Measurements from ENCODE around the gene DKK3.
A peak's percentile ranks its signal among the peaks of the same experiment; 100 is the strongest.

DKK3 gene

DNA sequence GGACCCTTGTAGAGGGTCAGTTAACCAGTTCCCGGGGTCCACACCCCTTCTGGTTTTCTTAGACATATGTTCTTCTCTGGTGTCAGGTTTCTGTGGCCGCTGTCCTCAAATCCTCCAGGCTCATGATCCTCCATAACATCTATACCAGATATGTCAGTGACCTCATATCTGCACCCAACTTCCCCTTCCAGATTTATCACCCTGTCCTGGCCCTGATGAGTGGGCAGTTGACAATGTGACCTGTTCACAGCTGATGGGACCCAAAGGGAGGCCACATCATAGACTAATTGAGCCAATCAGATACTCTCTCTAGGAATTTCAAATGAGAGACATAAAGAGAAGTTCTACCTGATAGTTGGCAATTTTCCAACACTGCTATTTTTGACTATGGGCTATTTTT, 5.1 kb downstream of the DKK3 start:
- no peak for DNase-seq

DNA sequence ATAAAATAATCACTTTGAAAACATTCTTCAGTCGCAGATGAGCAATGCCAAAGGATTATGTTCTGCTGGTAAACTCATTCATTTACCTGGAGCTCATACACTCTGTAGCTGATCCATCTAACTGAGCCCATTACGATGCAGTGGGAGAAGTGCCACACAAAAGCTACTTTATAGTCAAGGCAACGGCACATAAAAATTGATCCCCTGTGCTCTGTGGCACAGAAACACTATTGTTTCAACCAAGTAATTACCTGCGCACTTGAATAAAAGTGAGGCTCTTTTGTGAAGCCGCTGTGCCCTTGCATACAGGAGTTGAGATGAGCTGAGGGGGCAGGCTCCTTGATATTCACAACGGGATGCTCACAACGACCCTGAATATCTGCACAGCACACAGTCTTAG, 7.2 kb downstream of the DKK3 start:
- no peak for DNase-seq

DNA sequence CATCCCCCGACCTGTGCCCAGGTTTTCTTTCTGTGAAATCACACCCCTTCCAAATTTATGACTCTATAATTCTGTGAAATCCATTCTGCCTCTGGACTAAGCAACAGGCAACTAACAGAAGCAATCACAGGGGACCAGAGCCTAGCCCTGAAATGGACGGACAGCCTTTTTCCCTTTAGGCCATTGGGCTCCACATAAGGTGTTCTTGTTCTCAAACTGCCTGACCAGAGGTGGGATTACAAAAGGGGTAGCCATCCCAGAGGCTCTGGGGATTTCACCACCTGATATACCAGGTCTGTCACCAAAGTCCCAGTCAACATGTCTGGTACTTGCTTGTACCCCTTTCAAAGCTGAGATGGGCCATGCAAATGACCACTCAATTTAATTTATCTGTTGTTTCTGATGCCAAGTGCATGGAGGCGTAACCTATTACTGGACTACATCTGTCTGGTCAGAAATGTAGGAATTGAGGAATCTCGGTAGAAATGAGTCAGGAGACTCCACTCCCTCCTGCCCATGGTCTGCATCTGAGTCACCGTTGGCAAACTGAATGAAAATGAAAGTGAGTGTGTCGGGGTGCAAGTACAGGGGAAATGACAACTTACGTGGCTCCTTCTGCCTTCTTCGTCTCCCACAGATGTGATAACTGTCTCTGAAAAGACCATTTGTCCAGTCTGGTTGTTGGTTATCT, 10.2 kb downstream of the DKK3 start:
- peak; percentile 90 for DNase-seq

DNA sequence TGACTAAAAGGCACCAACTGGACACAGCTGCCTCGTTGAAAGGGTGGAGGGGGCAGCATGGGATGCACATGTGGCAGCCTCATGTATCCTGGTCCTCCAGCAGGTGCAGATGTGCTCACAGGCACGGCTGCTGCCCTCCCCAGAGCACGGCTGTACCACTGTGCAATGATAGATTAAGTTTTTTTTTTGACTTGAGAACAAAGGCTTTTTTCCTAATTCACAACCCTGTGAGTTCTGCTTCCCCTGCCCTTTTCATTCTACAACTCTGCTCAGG, 11.4 kb downstream of the DKK3 start:
- DNase-seq: no peak

DNA sequence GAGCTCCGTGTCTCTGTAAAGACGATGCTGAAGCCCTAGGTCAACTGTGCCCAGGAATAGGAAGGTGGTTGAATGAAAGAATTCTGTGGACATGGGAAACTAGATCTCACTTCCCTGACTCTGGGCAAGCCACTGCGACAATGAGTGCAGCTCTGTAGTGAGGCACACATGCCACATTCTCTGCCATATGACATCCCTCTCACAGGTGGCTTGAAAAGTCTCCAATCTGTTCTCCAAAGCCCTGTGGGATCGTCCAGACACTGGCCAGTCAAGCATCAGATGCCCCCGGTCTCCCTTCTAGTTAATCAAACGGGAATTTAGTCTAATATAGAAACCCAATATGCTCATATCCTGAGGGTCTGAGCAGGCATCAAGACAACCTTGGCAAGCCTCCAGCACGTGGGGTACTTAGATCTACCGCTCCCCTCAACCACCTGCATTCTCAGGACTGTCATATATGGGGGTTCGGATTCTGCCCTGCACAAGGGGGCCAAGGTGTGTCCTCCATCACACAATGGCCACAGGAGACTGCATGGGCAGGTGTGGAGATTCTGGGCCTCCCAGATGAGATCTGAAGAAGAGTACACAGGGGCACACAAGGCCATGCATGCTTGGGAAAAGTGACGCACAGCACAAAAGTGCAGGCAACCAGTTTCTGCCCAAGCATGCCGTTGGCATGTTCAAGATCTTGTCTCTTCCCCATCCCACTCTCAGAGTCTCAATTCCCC, 11.9 kb downstream of the DKK3 start:
- no peak for DNase-seq

DNA sequence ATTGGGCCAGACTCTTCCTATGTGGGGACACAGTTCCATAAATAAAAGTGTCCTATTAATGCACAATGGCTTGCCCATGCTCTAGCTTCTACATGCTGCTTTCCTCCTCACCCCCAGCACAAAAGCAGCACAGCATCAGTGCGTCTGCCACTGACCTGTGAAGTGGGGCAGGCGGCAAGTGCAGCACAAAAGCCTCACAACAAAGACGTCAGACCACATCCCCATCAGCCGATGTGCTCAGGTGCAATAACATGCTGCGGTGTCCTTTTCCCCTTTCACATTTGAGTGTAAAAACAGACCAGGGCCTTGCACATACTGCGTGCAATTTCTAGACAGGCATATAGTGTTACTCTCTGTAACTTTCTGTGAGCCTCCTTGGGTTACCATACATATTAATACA, 12.8 kb downstream of the DKK3 start:
- DNase-seq: no peak

DNA sequence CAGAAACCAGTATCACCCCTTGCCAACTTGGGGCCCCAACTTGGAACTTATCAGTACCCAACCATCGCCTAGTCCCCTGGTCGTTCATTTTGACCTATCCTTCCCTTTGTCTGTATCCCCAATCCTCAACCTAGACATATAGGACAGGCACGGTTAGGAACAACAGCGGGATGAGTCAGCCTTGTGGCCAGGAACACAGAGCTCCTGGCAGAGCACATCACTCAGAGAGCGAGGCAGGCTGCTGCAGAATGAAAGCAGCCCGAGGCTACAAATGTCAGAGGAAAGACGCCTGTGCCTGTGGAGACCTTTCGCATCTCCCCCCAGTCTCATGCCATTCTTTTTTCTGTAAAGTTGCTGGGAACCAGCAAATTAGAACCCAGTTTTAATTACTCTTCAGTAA, 14.6 kb downstream of the DKK3 start:
- peak; percentile 88 for DNase-seq

DNA sequence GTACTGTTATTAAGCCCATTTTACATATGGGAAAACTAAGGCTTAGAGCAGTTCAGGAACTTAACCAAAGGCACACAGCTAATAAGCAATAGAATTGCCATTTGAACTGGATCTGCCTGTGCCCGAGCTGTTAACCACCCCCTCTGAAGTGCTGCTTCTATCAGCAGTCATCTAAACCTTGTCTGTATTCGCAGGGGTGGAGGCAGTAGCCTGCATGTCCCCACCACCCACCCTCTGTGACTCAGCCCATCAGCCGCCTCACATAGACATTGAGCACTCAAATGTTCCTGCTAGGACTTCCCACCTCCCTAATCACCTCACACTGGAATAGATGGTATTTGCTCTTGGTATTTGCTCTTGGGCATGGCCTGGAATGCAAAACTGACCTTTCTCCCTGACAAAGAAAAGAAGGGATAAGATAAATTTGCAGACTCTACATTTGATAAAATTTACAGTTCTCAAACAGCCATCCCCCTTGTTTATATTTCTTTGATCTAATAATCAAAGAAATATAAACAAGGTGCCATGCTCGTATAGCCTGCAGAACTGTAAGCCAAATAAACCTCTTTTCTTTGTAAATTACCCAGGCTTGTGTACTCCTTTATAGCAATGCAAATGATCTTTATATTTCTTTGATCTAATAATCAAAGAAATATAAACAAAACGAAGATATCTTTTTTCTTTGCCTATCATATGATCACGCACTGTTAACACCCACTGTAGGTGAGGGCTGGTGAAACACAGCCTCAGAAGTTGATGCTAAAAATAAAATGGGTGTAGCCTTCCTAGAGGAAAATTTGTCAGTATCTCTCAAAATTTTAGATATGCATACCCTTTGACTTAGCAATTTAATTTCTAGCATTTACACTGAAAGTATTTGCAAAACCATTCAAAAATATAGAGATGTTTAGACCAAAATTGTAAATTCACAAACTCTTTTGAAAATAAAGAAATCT, 15.9 kb downstream of the DKK3 start:
- peak; percentile 60 for DNase-seq

DNA sequence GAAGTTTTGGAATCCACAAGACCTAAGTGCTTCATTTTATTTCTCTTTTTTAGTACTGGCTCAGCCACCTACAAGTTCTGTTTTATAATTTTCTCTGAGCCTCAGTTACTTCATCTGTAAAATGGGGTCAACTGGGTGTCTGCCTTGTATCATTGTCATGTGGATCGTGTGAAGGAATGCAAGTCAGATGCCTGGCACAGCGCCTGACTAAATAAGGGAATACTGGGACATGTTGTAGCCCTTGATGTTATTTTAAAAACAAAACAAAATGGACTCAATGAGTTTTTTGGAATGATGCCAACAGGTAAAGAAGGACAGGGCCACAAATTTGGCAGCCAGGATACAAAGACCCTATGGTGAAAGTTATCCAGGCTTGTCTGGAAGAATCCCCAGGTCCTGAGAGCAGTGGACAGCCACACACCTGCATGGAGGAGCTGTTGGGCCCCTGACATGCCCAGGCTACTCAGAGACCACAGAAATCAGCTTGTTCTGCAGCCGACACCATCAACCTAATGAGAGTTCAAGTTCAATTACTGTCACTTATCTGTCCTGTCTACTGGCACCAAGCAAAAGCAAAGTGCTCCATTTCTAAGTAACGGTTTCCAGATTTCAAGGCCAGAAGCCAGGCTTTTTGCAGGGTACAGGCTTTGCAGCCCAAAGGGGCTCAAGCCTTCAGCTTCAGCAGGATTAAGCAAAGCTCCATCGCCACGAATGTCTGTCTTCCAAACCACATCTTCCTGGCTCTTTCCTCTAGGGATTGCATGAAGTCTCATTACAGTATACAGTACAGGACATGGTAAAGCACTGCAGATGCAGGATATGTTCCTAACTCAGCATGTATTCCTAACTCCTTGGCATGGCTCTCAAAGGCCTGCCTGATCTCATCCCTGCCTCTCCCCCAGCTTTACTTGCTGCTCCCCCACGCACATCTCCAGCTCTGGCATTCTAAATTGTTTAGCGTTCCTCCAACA, 18.4 kb downstream of the DKK3 start:
- DNase-seq: peak; percentile 82

DNA sequence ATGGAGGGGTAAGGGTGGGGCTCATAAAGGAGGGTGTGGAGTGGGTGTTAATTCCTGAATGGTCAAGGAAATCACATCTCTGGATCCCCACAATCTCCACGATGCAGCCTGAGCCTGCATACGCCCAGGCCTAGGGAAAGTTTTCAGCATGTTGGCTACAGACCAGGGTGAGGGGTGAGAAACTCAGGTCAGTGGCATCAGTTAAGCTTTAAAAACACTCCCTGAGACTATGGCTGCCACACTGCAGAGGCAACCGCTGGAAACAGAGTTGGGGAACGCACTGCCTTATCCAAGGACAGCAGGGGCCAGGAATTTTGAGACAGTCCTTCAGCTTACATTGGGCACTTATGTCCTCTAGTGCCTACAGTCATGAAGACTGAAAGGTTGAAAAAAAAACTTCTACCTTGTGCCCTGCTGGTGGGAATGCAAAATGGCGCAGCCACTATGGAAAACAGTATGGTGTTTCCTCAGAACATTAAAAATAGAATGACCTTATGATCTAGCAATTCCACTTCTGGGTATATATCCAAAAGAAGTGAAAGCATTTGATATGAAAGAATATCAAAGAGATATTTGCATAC, 19.7 kb downstream of the DKK3 start:
- DNase-seq: no peak

DNA sequence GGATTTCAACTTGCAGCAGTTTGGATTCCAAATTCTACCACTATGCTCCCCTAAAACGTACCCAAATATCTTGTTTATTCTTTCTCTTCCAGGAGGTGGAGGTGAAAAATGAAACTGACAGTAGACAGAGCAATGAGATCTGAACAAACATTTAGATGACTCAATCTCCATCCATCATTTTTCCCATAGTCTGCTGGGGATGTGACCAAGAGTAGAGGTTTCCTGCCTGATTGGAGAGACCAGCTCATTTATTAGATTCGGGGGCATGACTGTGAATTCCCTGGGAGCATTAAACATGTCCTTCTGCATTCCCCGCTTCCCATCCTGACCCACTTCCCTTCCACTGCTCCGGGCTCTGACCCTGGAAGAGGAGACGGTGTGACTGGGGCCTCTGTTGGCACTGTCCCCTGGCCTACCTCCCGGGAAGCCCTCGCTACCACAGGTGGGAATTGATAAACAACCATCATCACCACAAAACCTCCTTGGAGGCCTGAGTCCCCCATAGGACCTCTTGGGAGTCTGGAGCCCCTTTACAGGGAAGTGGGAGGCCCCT, 20.3 kb downstream of the DKK3 start:
- peak; percentile 90 for DNase-seq

DNA sequence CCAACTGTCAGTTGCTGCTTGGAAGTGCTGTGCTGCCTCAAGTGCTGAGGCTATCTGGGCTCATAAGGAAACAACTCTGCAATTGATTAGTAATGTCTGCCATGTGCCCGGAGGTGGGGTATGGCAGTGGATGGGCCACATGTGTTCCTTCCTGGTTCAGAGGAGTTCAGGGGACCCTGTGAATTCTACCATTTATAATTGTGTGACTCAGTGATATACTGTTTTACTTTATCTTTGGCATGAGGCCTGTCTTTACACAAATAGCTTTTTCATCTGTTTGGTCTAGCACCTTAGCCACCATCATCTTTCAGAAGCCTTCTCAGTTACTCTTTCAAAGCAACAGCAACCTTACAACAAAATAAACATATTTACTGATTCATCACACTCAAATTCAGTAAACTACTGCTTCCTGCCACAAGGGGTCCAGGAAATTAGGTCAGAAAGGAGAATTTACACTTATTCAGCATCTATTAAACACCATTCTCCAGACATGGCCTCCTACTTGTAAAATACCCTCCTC, 20.9 kb downstream of the DKK3 start:
- DNase-seq: peak; percentile 76

DNA sequence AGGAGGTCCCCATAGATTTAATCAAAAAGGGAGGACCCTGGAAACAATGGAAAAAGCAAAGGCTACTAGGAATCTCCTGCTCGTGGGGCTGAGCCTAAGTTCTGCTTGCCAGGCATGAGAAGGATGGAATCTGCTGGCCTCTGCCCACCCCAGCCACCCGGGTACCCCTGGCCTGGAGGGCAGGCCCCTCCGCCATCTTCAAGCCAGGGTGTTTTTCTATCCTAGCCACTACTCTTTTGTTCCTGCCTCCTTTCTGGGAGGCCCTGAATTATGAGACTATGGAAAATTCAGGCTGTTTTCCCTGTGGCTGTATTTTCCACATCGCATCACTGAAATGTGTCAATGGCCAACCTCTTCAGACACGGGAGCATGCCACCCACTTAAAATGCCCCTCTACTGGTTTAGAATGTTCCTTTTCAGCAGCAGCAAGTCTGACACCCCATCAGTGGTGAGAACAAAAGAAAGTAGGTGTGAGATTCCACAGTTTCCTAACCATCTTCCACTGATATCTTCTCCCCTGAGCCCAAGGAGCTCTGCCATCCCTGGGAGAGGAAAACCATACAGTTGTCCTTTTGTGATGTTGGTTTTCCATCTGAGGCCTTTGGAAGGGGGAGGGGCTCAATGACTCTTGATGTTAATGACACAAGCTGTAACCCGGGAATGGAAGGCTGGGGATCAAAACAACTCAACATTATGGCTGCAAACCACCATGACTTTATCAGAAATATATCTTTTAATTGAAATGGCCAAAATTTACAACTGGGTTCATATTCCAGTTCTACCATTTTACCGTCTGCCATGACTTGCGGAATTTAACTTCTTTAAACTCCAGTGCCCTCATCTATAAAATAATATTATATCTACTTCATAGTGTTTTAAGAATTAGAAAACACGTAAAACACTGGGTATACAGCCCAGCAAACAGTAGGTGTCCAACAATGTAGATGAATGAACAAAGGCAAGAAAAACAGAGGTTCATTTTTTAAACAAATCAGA, 22.2 kb downstream of the DKK3 start:
- no peak for DNase-seq

DNA sequence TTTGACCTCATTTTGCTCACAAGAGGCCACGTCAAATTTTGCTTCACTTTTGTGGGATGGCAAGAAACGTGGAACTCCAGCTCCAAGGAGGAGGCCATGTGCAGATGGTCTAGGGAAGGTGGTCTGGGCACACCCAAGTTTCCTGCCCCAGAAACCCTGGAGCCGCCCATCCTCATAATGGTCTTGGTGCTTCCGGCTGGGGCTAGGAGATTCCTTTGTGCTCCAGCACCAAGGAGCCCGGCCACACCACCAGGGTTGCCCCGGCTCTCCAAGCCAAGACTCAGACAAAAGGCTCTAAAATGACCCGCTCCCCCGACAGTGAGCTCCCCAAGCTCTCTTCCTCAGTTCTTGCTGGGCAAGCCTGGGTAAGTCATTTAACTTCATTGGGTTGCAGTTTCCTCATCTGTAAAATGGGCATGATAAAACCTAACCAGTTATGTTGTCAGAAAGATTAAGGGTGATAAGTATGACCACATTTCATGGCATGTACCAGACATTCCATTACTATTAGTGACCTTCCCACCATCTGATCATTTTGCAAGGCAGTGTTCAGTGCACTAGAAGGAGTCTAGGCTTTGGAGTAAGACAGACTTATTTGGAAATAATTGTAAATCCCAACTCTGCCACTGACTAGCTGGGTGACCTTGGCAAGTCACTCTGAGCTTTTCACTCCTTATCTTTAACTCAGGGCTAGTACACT, 23.3 kb downstream of the DKK3 start:
- DNase-seq: peak; percentile 90

DNA sequence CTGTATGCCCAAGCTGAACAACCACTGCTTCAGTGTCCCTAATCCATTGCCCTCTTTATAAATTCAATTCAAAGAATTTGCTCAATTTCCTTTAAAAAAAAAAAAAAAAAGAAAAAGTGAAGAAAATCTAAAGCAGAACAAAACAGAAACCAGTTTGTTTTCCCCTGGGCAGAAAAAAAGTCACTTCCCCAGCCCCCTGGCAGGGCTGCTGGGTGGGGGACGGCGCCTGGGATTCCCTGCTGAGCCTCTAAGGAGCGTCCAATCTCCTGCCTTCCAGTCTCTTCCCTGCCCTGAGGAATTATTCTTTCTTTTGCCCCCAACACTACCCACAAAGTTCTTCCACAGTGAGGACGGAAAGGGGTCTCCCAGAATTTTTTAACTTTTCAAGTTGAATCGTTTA, 23.9 kb downstream of the DKK3 start:
- DNase-seq: no peak

DNA sequence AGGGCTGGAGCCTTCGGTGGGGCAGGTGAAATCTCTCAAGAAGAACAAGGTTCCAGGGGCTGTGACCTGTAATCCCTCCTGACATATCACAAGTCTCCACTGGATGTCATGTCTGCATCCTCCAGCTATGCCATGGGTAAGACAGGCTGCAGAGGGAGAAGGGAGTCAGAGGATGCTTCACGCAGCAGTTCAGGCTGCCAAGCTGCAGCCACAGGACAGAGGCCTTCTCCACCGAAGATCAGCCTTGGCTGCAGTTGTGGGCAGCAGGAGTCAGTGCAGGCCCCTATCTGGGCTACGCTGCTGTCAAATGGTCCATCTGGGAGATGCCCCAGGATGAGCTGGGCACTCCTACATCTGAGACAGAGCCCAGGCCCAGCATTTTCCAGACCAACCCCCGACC, 25.0 kb downstream of the DKK3 start:
- DNase-seq: no peak

DNA sequence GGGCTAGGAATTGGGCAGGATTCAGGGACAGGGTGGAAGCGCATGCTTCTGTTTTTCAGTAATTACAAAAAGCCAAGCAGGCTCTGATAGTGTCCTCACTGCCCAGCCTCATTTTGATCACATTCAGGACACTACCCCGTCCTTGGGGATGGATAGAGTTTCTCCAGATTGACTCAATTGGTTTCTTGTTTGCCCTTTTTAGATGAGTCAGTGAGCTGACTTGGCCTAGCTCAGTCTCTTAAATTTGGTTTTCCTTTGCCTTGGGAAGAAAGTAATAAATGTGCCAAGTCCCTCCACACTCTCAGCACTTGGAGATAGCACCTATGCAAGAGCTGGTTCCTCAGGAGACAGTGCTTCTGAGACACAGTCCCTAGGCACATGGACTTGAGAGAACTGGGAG, 25.5 kb downstream of the DKK3 start:
- DNase-seq: peak; percentile 55

DNA sequence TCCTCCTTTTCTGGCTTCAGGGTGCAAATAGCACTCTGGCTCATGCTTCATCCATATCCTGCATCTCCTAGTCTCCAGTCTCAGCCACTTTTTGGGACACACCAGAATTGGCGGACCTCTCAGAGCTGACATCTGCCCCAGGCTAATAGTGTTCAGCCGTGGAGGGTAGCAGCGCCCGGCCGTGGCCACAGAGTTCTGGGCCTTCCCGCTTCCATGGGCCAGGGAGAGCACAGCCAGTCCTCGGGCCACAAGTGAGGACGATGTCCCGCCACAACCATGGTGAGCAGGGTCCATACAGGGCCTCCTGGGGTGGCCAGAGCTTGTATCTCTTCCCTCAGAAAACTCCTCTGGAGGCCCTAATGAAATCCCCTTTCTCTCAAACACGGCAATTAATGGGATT, 26.0 kb downstream of the DKK3 start:
- DNase-seq: no peak

DNA sequence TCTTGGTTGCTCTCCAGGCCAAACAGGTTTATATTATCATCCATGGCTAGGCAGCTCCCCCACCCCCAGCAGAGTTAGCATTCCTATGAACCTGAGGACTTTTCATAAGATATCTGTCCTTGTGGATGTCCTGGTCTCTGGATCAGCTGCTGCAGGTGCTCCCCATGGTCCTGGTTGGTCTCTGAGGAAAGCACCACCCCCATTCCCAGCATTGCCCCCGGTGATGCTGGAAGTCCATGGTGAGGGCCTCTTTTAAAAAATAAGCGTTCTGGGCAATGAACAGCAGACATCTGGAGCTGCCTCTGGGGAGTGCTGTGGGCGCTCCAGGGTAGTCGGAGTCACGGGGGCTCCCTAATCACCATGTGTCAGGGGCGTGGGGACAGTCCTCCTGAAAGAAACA, 26.6 kb downstream of the DKK3 start:
- DNase-seq: no peak

DNA sequence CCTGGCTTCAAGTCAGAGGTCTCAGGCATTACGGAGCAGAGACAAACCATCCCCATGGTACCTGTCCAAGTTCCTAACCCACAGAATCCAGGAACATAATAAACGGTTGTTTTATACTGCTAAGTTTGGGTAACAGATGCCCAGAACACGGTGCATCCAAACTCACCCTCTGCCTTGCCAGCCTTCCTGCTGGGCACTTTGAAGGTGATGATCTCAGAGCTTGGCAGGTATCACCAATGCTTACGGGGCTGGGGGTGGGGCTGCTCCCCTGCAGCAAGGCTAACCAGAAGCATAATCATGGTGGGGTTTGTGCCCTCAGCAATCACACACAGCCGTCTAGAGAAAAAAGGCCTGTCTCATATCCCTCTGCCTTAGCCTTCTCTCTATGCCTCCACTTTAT, 27.1 kb downstream of the DKK3 start:
- no peak for DNase-seq

Measured in fibroblast of skin of right biceps (primary cell).